Body of pancreas (tissue), 4 donors: ENCODE data around the gene NRG3.

Experiments used
- CTCF ChIP-seq, 7 experiments: fragments of 450-650 bp in 4 of 7; fragments of 200-600 bp in 3 of 7; sonication (generic) in 3 of 7; IDR thresholded peaks; one replicate each; pipeline ENCODE4 v1.5.1; 2016 to 2019; ENCODE audit warnings: antibody characterized with exemption in 7 of 7
- POLR2A ChIP-seq, 3 donors: fragments of 450-650 bp; IDR thresholded peaks; one replicate each; pipeline ENCODE4 v1.6.1; 2016; ENCODE audit warnings: antibody characterized with exemption in 3 of 3, mild to moderate bottlenecking in 2 of 3

DNA sequence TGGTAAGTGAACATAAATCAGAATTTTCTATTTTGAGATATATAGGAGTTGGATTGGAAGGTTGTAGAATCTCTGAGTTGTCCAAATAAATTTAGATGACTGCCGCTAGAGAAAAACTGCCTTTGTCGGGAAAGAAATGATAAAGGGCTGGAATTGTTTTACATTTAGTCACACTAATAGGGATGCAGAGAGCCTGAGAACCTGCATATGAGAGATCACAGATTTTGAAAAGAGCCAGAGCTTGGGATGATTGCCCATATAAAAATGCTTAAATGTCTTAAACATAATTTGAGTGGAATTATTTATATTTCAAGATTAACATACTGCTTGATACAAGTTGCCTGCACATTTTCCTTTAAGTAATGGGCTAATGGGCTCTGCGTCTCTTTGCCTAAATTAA lies 660.5 kb downstream of the NRG3 start:
- no peak for TF ChIP-seq CTCF (IDR thresholded peaks at IDR 0.05)
- no peak for TF ChIP-seq POLR2A (IDR thresholded peaks at IDR 0.05)
